ENCODE measurements around the gene LYVE1.

Gene LYVE1

GRCh38 chr11:10592331-10592730 lies 23.9 kb upstream of the LYVE1 start:
- no peak for DNase-seq (ENCODE audit: low spot score)

GRCh38 chr11:10591741-10592140 lies 23.3 kb upstream of the LYVE1 start:
- DNase-seq (ENCODE audit: low spot score): no peak

- no peak for DNase-seq (ENCODE audit: low spot score)
Observed at GRCh38 chr11:10590218-10590915, 21.9 kb upstream of the LYVE1 start.

- DNase-seq (ENCODE audit: low spot score): no peak
Observed at GRCh38 chr11:10588904-10589303, 20.4 kb upstream of the LYVE1 start.

DNA sequence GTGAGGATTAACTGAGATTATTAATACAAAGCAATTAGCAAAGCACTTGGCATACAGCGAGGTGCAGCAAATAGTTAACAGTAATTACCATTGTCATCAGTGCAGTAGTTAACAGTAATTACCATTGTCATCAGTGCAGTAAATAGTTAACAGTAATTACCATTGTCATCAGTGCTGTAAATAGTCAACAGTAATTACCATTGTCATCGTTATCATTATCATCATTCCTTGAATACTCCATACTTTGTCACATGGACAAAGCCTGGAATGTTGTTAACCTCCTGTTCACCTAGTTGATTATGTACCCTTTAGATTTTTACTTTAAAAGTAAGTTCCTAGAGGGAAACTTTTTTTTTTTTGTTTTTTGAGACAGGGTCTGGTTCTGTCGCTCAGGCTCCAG lies 19.5 kb upstream of the LYVE1 start:
- DNase-seq (ENCODE audit: low spot score): no peak

DNA sequence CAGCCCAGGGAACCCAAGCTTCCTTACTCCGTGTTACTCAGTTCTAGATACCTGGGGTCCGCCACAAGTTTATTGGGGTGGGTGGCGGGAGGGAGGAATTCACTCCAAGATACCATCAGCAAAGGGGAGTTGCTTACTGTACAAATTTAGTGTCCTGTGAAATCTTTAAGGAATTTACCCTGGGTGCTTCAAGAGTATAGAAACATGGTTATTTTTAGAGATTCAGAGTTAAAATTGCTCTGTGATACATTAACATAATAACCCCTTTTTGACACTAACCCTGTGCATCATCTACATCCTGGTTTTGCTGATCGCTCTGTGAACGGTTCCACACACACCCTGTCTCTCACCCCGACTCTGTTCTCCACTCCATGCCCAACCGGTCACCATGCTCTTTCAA lies 18.9 kb upstream of the LYVE1 start:
- no peak for DNase-seq (ENCODE audit: low spot score)

DNA sequence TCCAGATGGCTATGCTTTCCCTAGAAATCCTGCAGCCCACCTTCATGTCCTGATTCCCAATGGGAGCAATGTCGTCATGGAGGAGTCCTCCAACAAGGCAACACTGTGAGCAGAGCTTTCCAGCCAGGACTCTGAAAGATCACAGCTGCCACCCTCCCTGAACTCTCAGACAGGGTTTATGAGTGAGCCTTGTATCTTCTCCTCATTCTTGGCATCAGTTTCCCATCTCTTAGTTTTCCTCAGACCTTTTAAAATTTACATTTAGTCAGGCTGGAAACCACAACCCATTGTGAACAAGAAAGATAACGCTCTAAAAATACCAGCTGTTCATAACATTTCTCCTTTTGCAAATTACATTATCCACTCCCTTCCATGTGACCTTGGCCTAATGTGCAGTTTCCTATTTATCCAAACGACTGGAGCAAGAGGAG lies 15.6 kb upstream of the LYVE1 start:
- DNase-seq (ENCODE audit: low spot score): no peak

DNA sequence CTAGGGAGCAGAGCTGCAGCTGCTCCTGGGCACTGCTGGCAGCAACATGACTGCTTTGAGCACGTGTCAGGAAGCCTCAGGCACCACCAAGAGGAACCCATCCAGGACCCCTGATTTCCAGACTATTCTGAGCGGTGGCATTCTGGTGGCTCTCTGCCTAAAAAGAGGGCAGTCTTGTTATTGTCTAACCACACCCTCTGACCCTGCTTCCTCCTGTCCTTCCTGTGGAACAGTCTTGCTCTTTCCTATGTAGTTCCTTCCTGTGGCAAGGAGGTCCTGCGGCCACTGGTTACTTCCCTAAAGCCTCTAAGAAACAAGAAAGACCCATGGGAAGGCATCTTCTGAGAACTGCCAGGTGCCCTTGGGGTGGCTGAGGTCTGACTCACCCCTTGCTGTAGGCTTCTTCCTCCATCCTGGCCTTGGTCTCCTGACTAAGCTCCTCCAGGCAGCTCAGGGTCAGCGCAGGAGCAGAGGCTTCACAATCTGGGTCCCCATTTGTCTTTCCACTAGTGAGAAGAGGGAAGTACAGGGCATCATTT lies 13.1 kb upstream of the LYVE1 start:
- no peak for DNase-seq (ENCODE audit: low spot score)

DNA sequence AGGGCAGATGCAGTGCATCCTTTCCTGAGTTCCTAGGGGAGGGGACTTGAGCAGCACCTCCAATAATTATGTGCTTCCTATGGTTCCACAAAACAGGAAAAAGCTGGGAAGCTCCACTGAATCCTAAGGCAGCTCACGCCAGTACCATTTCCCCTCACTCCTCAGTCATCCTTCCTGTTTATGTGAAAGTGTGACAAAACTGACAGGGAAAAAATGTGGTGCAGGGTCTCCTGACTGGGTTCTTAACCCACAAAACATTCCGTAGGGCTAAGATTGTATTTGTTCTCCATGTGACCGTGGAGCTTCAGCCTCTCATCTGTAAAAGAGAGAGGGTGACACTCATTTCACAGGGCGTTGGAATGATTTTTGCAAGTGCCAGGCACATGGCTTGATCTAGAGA lies 12.2 kb upstream of the LYVE1 start:
- DNase-seq (ENCODE audit: low spot score): no peak

DNA sequence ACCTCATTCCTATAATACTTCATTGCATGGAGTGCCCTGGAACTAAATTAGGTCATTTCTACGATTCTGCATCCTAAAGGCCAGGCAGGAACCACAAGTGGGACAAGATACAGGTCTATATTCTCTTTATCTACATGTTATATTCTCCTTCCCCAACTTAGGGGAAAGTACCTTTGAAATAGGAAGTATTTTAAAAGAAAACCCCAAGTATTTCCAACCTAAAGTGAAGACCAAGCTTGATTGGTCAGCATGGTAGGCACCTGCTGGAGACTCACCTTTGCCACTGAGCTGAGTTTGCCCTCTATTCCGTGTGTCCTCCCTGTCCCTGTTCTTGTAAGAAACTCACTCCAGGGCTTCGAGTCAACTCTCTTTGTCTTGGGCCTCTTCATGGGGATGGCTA lies 11.2 kb upstream of the LYVE1 start:
- DNase-seq (ENCODE audit: low spot score): no peak

- no peak for DNase-seq (ENCODE audit: low spot score)
Observed at GRCh38 chr11:10576035-10576398, 7.6 kb upstream of the LYVE1 start.

DNA sequence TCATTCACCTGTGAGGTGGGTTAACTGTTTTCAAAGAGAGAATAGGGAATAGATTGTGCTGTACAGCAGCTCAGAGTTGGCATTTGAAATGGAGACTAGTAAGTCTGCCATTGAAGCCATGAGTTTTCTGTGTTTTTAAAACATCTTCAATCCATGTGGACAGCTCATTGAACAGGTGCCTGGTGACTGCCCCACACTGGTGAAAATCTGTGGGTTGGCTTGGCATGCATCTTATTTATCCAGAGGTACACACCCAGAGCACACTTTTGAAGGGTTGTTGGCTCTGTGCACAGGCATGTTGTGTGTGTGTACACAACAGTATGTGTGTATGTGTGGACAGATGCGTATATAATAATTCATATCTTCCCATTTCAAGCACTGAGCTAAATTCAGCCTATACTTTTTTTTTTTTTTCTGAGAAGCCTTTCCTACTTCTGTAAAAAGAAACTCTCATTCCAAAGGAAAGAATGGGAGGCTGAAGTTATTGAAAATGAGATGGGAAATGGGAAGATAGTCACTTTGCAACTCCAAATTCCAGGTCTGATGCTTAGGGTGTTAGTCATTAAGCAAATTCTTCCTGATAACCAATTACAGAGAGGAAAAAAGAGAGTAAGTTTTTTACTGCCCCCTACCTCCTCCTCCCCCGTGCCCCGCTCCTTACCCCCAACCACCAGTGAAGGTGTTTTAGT lies 7.0 kb upstream of the LYVE1 start:
- no peak for DNase-seq (ENCODE audit: low spot score)

DNA sequence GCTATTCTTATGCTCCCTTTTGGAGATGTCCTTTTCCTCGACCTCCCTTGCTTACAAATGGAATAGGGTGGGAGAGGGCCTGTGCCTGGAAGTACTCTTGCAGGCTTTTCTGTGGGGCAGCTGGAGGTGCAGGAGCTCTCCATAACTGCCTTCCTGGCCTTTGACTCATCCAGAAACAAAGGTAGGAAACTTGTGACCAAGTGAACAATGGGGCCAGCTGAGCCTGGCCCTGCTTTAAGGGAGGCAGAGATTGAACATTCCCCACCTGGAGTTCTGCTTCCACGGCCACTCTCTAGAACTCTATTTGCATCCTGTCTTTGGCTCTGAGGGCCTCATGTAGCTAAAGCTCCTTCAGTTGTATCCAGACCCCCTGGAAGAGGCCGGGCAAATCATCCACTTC lies 5.1 kb upstream of the LYVE1 start:
- DNase-seq (ENCODE audit: low spot score): no peak

DNA sequence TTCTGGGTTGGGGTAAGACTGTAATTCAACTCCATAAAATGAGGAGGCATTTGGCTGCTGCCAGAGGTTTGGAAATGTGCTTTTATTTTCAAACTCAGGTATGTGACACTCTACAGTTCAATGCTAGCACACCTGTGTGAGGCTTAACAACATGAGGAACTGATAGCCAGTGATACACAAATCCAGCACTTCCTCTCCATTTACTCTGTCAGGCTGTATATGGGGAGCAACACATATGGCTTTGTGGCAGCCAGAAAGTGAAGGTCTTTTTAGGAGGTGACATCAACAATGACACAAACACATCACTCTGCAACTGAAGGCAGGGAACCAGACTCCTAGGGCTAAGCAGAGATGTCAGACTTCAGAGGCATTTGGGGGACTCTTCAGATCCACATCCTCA lies 4.6 kb upstream of the LYVE1 start:
- DNase-seq (ENCODE audit: low spot score): no peak

DNA sequence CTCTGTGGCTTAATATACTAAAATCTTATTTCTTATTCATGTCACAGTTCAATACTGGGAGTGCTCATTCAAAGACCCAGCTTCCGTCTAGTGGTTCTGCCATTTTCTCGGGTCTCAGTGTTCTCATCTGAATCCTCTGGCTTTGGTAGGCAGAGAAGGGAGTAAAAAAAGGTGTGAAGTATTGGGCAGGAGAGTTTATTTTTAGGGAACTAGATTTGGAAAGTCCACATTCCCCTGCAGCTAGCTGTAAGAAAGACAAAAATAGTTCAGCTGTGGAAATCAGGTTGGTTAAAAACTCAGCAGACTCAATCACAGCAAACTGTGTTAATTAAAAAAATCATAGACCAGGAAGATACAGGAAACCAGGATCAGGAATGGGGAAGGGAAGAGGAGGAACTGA lies 4.1 kb upstream of the LYVE1 start:
- DNase-seq (ENCODE audit: low spot score): no peak

DNA sequence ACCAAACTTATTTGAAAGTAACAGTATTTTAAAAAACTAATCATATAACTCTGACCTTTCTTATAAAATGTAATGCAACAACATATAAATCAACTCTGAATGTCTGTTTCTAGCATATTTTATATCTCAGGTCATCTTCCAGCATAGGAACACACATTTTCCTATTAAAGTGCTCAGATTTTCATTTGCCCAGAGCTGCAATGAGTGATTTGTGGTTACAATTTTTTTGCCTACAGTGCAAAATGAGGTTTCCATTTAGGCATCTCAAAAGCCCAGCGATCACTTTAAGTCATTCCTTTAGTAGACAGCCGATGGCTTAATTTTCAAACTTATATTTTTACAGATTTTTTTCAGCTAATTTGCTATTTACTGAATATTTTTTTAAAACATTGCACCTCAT lies 1.0 kb downstream of the LYVE1 start:
- DNase-seq (ENCODE audit: low spot score): no peak

- DNase-seq (ENCODE audit: low spot score): no peak
Observed at GRCh38 chr11:10566257-10566957, 2.1 kb downstream of the LYVE1 start.

DNA sequence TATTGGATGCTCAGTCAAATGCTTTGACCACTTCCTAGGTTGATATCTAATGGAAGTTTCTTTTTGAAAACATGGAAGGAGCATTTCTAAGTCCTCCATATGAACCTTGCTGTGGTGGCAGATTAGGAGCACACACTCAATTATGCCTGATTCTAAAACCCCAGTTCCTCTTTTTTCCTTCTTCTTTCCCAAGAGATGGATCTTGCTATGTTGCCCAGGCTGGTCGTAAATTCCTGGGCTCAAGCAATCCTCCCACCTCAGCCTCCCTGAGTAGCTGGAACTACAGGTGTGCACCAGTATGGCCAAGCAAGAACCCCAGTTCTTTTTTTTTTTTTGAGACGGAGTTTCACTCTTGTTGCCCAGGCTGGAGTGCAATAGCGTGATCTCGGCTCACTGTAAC lies 3.0 kb downstream of the LYVE1 start:
- no peak for DNase-seq (ENCODE audit: low spot score)

GRCh38 chr11:10564696-10565318 lies 3.7 kb downstream of the LYVE1 start:
- DNase-seq (ENCODE audit: low spot score): no peak

GRCh38 chr11:10564030-10564429 lies 4.4 kb downstream of the LYVE1 start:
- DNase-seq (ENCODE audit: low spot score): no peak

GRCh38 chr11:10561947-10562346 lies 6.5 kb downstream of the LYVE1 start:
- no peak for DNase-seq (ENCODE audit: low spot score)

- DNase-seq (ENCODE audit: low spot score): no peak
Observed at GRCh38 chr11:10561043-10561818, 7.2 kb downstream of the LYVE1 start.

Data from activated CD4-positive, alpha-beta T cell treated with anti-CD3 and anti-CD28 coated beads, Interleukin-2, Interleukin-4, amounts not matched to agents 100 ng/mL and 50 ng/mL, durations not matched to agents 16 hours and 8 hours (primary cell).